Chondrocyte (in vitro differentiated cells): ENCODE measurements around the gene CCR4. TPM values are rescaled to one million over a fixed set of nuclear protein-coding genes. Genes with fewer than 3 reads are reported as not detected.

Source experiments
- DNase-seq: peaks from one replicate; pipeline ENCODE4 v3.0.0; 2021; ENCODE audit warnings: mixed read lengths, low spot score
- H3K27ac Mint-ChIP-seq: one replicate; pipeline ENCODE4 v1.8.0; 2021; ENCODE audit warnings: mild to moderate bottlenecking, moderate library complexity, mixed read lengths; ENCODE audit not compliant: unreplicated experiment
- H3K27me3 Mint-ChIP-seq: 2 replicates; pipeline ENCODE4 v1.8.0; 2021; ENCODE audit warnings: low read depth, mixed read lengths
- H3K36me3 Mint-ChIP-seq: 2 replicates; pipeline ENCODE4 v1.8.0; 2021; ENCODE audit warnings: low read depth, mixed read lengths
- H3K4me1 Mint-ChIP-seq: 2 replicates; pipeline ENCODE4 v1.8.0; 2021; ENCODE audit warnings: low read depth, mild to moderate bottlenecking, mixed read lengths
- H3K4me3 Mint-ChIP-seq: one replicate; pipeline ENCODE4 v1.8.0; 2021; ENCODE audit warnings: mild to moderate bottlenecking, moderate library complexity, mixed read lengths; ENCODE audit not compliant: unreplicated experiment
- H3K9me3 Mint-ChIP-seq: 2 replicates; pipeline ENCODE4 v1.8.0; 2021; ENCODE audit warnings: low read depth, mixed read lengths
- total RNA-seq: library from RNA; stranded (reverse); gene quantifications from 3 replicates; pipeline ENCODE4 v1.2.1, GENCODE V29; 2021
- TF ChIP-seq, protein P1 (sequence below): fragments of 200-600 bp; sonication (generic); IDR thresholded peaks from 2 replicates; pipeline ENCODE4 v1.5.0; 2021; ENCODE audit warnings: antibody characterized with exemption, mild to moderate bottlenecking, moderate library complexity

CCR4 gene
- total RNA-seq, 1 donor from 2014 or later, result not detected

DNA sequence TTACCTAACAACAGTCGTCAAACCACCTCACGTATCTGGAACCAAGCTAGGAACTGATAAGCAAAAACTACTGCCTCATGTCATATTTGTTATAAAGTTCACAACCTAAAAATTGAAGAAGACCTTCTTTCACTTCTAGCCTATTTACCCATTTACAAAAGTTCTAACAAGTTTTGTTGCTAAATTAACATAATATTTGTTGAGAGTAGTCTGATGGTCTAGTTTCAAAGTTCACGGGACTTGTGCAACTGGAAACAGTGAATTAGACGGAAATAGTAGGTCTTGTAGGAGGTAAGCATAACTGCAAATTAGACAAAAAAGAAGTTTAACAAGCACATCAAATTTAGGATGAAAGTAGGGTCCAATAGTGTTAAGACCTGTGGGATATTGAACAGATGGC is 51.9 kb downstream of the CCR4 start:
- Mint-ChIP-seq H3K36me3 (peaks cover 38% of the 10 kb centered on the region), H3K4me3 (no peak overlapping the region), H3K9me3 (no peaks in the 10 kb centered on the region), H3K27me3 (no peaks in the 10 kb centered on the region), H3K4me1 (peaks cover 23% of the 10 kb centered on the region), H3K27ac (no peak overlapping the region)
- TF ChIP-seq, protein P1, sequence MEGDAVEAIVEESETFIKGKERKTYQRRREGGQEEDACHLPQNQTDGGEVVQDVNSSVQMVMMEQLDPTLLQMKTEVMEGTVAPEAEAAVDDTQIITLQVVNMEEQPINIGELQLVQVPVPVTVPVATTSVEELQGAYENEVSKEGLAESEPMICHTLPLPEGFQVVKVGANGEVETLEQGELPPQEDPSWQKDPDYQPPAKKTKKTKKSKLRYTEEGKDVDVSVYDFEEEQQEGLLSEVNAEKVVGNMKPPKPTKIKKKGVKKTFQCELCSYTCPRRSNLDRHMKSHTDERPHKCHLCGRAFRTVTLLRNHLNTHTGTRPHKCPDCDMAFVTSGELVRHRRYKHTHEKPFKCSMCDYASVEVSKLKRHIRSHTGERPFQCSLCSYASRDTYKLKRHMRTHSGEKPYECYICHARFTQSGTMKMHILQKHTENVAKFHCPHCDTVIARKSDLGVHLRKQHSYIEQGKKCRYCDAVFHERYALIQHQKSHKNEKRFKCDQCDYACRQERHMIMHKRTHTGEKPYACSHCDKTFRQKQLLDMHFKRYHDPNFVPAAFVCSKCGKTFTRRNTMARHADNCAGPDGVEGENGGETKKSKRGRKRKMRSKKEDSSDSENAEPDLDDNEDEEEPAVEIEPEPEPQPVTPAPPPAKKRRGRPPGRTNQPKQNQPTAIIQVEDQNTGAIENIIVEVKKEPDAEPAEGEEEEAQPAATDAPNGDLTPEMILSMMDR, result no peak
- DNase-seq, result no peak

DNA sequence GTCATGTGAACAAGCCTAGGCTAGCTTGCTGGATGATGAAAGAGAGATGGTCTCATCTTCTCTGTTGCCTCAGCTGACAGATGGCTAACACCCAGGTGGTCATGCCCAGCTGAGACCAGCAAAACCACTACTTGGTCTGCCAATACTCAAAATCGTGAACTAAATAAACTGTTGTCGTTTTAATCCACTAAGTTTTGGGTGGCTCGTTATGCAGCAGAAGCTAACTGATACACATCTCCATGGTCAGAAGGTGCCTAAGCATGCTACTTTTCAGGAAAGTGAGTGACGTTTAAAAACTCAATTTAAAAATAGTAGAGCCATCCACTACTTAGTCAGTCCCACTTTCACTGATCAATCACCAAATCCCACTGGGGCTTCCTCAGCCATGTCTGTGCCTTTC is 52.8 kb downstream of the CCR4 start:
- TF ChIP-seq, protein P1, result no peak
- no peak for DNase-seq
- Mint-ChIP-seq H3K27me3 (no peaks in the 10 kb centered on the region), H3K27ac (no peak overlapping the region), H3K9me3 (no peaks in the 10 kb centered on the region), H3K4me1 (peaks cover 23% of the 10 kb centered on the region), H3K36me3 (peaks cover 39% of the 10 kb centered on the region), H3K4me3 (no peak overlapping the region)

DNA sequence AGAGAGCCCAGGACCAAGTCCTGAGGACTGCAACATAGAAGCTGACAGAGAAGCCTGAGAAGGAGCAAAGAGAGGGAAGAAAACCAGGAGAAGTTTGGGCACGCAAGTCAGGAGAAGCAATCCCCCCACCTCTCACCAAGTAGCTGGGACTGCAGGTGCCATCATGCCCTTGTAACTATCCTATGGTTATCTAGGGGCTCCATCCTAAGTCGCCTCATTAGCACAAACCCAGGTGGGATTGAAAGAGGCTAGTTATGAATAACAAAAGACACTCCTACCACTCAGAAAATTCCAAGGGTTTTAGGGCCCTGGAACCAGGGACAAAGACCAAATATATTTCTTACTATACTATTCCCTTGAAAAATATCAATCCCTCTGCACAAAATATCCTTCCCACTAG is 53.5 kb downstream of the CCR4 start:
- DNase-seq, result no peak
- Mint-ChIP-seq H3K36me3 (peaks cover 38% of the 10 kb centered on the region), H3K9me3 (no peaks in the 10 kb centered on the region), H3K4me1 (peaks cover 23% of the 10 kb centered on the region), H3K27ac (no peak overlapping the region), H3K27me3 (no peaks in the 10 kb centered on the region), H3K4me3 (no peak overlapping the region)
- TF ChIP-seq, protein P1, result no peak

Other genes starting within 250 kb of the CCR4 start
- 0.05 to 0.17 TPM (median 0.08 TPM) in 3 replicates for gene TRIM71, start 133.6 kb upstream of the CCR4 start, total RNA-seq
- 80.5 to 96.4 TPM (median 95.4 TPM) in 3 replicates for gene GLB1, start 145.5 kb downstream of the CCR4 start, total RNA-seq
- gene TMPPE, start 145.5 kb downstream of the CCR4 start, total RNA-seq, result 8.1 to 9.6 TPM (median 9.5 TPM) in 3 replicates
- 269 to 358 TPM (median 276 TPM) in 3 replicates for gene CRTAP, start 162.4 kb downstream of the CCR4 start, total RNA-seq